Panc1 (cell line): ENCODE results near the gene NRP2. TPM values are rescaled to one million over a fixed set of nuclear protein-coding genes. Genes with fewer than 3 reads are reported as not detected.

Experiments
- ATAC-seq: fragments of 200-7000 bp; cut with Tn5 transposase; 2 replicates; pipeline ENCODE4 v1.9.1; 2020; ENCODE audit warnings: mild to moderate bottlenecking, moderate library complexity
- BruUV-seq: library from RNA; stranded (reverse); fragments of 400-500 nt; replicated peaks from 2 replicates; lab custom pipeline; 2021; lab: Mats Ljungman, UMichigan
- CTCF ChIA-PET: fragments of 300-600 bp; sonication (Branson Sonifier 250); formaldehyde crosslinking; loops from one replicate; lab custom pipeline; 2022; ENCODE audit warnings: antibody characterized with exemption; lab: Charles Lee
- POLR2A ChIA-PET: fragments of 300-600 bp; sonication (Branson Sonifier 250); formaldehyde crosslinking; loops from one replicate; lab custom pipeline; 2022; ENCODE audit warnings: antibody characterized with exemption; lab: Charles Lee
- DNase-seq: peaks from one replicate; pipeline ENCODE4 v3.0.0-alpha.2; 2010; ENCODE audit warnings: low read depth, low spot score
- H3K27ac ChIP-seq: 2 replicates; pipeline ENCODE4 v1.5.1; 2011; ENCODE audit warnings: mild to moderate bottlenecking, low read length, inconsistent platforms
- H3K27me3 ChIP-seq: fragments of 200-500 bp; sonication (Bioruptor generic); 2 replicates; pipeline ENCODE4 v1.6.0; 2014; ENCODE audit warnings: low read length, inconsistent platforms; ENCODE audit not compliant: control insufficient read depth, insufficient read depth
- H3K36me3 ChIP-seq: fragments of 200-500 bp; sonication (Bioruptor generic); 2 replicates; pipeline ENCODE4 v1.5.1; 2014; ENCODE audit warnings: inconsistent platforms, mild to moderate bottlenecking, low read length, moderate library complexity; ENCODE audit not compliant: control insufficient read depth, insufficient read depth
- H3K4me1 ChIP-seq: 2 replicates; pipeline ENCODE4 v1.5.1; 2011; ENCODE audit warnings: inconsistent platforms, mild to moderate bottlenecking, low read length, moderate library complexity; ENCODE audit not compliant: control insufficient read depth, insufficient read depth
- H3K4me3 ChIP-seq, 2 experiments: 2 replicates each; pipeline ENCODE4 v1.5.1; 2011 to 2012; ENCODE audit warnings: low read depth in 2 of 2, low read length in 2 of 2, mild to moderate bottlenecking in 2 of 2, inconsistent platforms in 1 of 2, moderate library complexity in 1 of 2
- H3K9me3 ChIP-seq: fragments of 200-500 bp; sonication (Bioruptor generic); 2 replicates; pipeline ENCODE4 v1.5.1; 2014; ENCODE audit warnings: low read depth, mild to moderate bottlenecking, inconsistent platforms, low read length, moderate library complexity; ENCODE audit not compliant: control insufficient read depth, insufficient read depth
- CTCF ChIP-seq: fragments of 450-650 bp; IDR thresholded peaks from 2 replicates; pipeline ENCODE4 v1.5.1; 2017; ENCODE audit warnings: mild to moderate bottlenecking
- POLR2AphosphoS5 ChIP-seq: IDR thresholded peaks from 2 replicates; pipeline ENCODE4 v1.6.1; 2012; ENCODE audit warnings: mild to moderate bottlenecking, low read depth, low read length, moderate library complexity
- REST ChIP-seq, 2 experiments: IDR thresholded peaks; 2 replicates each; pipeline ENCODE4 v1.6.1; 2011 to 2012; ENCODE audit warnings: low read depth in 2 of 2, control low read depth in 1 of 2, low read length in 1 of 2, mild to moderate bottlenecking in 1 of 2, moderate library complexity in 1 of 2; ENCODE audit not compliant: insufficient read depth in 1 of 2
- SIN3A ChIP-seq: IDR thresholded peaks from 2 replicates; pipeline ENCODE4 v1.6.1; 2012; ENCODE audit warnings: low read depth, mild to moderate bottlenecking, low read length, moderate library complexity, borderline replicate concordance; ENCODE audit not compliant: insufficient read depth
- TCF7L2 ChIP-seq: IDR thresholded peaks from 2 replicates; pipeline ENCODE4 v1.6.1; 2011; ENCODE audit warnings: mild to moderate bottlenecking, low read depth, low read length, inconsistent platforms
- in situ Hi-C: cut with HindIII; loops from 2 replicates; pipeline ENCODE4 v1.10.0; 2016; ENCODE audit warnings: low sequenced_read_pairs, low pct_unique_long_range_greater_than_20kb
- intact Hi-C: fragments of 100-400 bp; cut with micrococcal nuclease; formaldehyde crosslinking; loops from one replicate; pipeline ENCODE4 v1.10.0; 2022; ENCODE audit not compliant: unreplicated experiment
- total RNA-seq: library from RNA; stranded (reverse); gene quantifications from one replicate; pipeline ENCODE4 v1.2.1, GENCODE V29; 2021; ENCODE audit not compliant: unreplicated experiment

Gene NRP2
- total RNA-seq, 1 experiment from 2014 or later: 6.7 TPM

DNA sequence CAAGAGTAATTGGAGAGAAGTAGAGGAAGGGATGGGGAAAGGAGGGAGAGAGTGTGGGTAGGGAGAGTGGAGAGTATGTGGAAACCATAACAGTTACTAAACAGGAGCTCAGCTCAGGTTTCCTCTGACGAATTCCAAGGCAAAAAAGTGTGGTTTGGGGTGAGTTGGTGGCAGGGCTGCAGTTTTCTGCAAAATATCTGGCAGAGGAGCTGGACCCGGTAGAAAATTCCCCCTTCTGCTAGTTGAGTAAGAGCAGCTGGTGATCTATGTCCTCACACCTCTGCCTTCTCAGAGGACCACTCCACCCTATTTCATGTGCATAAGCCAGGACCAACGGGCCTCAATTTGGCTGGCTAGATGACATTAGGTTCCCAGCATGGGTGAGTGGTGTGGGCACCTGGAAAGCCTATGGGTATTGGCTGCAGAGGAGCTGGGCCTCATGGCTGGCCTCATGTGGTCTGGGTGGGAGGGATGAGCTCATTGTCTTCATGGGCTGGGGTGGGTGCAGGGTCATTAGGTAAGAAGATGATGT lies 13.2 kb downstream of the NRP2 start:
- TF ChIP-seq POLR2AphosphoS5: no peak
- TF ChIP-seq CTCF: no peak
- CTCF ChIA-PET: no interaction called here
- in situ Hi-C loops: no loop called here
- BruUV-seq: no TSS peak
- peaks cover 9% of the 10 kb centered on the region; the same call in 1 of the 2 replicates for H3K27me3 ChIP-seq
- intact Hi-C loops: no loop called here
- DNase-seq: no peak
- no peaks in the 10 kb centered on the region for H3K36me3 ChIP-seq
- POLR2A ChIA-PET: no interaction called here
- peaks cover 5% of the 10 kb centered on the region; the same call in 1 of the 2 replicates for H3K4me1 ChIP-seq
- no peaks in the 10 kb centered on the region for H3K9me3 ChIP-seq
- H3K4me3 ChIP-seq: no peak overlapping the region
- ATAC-seq: no peak
- no peak overlapping the region for H3K27ac ChIP-seq

DNA sequence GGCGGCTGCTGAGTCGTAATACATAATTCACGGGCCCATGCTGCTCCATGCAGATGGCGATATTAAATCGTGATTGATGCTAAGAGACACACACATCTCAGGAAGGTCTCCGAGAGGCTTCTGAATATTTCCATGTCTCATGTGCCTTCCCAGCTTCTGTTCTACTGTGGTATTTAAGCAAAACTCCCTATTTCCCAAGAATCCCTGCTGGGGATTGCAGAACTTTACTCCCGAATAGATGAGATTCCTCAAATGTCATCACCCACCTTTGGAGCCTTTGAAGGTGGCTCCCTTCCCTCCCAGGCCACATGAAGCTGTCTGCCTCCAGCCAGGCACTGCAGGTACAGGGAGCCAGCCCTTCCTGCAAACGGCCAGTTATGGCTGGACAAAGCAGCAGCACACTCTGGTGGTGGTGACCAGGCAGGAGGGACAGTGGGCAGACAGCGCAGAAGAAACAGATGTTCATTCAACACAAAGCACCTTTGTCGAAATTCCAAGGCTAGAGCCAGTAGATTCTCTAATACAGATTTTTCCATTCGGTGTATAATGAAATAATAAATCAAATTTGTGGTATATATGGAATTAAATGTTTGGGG lies 14.1 kb downstream of the NRP2 start:
- no peaks in the 10 kb centered on the region for H3K36me3 ChIP-seq
- peaks cover 9% of the 10 kb centered on the region; the same call in 1 of the 2 replicates for H3K27me3 ChIP-seq
- H3K4me3 ChIP-seq: no peak overlapping the region
- H3K27ac ChIP-seq: no peak overlapping the region
- POLR2A ChIA-PET: no interaction called here
- TF ChIP-seq SIN3A: no peak
- TF ChIP-seq CTCF: peak; percentile 68
- BruUV-seq: no TSS peak
- DNase-seq: no peak
- no peaks in the 10 kb centered on the region for H3K9me3 ChIP-seq
- H3K4me1 ChIP-seq: peaks cover 9% of the 10 kb centered on the region; the same call in 1 of the 2 replicates
- CTCF ChIA-PET: no interaction called here
- intact Hi-C loops (no loop called here), in situ Hi-C loops (no loop called here)
- ATAC-seq: peak; percentile 77

GRCh38 chr2:205696927-205697441 lies 14.7 kb downstream of the NRP2 start:
- peaks cover 7% of the 10 kb centered on the region; the same call in 1 of the 2 replicates for H3K27me3 ChIP-seq
- H3K9me3 ChIP-seq: no peaks in the 10 kb centered on the region
- CTCF ChIA-PET: no interaction called here
- no peak for TF ChIP-seq POLR2AphosphoS5
- TF ChIP-seq TCF7L2: no peak
- no peak for TF ChIP-seq REST (IDR thresholded peaks at IDR 0.05; ENCODE audit: insufficient read depth in 1 of 2, low read depth in 2 of 2, low read length in 1 of 2)
- no peak for TF ChIP-seq SIN3A
- TF ChIP-seq CTCF: no peak
- in situ Hi-C loops: no loop called here
- intact Hi-C loops: no loop called here
- no peak overlapping the region for H3K4me3 ChIP-seq
- H3K27ac ChIP-seq: no peak overlapping the region
- ATAC-seq: no peak
- BruUV-seq: no TSS peak
- POLR2A ChIA-PET: no interaction called here
- H3K36me3 ChIP-seq: no peaks in the 10 kb centered on the region
- H3K4me1 ChIP-seq: peaks cover 10% of the 10 kb centered on the region; the same call in 1 of the 2 replicates
- no peak for DNase-seq
